NCI-H2029 (cell line): ENCODE measurements around the gene SLC6A12.
"Not testable (repeated sequence)": the region's sequence is repeated elsewhere in the genome, so short reads cannot be mapped to it uniquely, and the experiment has no call there.

Experiments used
- DNase-seq: peaks from one replicate; lab custom pipeline; 2025; lab: John Stamatoyannopoulos, UW

Gene SLC6A12

GRCh38 chr12:214003-214741 is at the start of gene SLC6A12:
Gene SLC6A12 (minus strand): TSS chr12:214157. CDS start chr12:209986, 4,171 bp downstream.
- DNase-seq: no peak

DNA sequence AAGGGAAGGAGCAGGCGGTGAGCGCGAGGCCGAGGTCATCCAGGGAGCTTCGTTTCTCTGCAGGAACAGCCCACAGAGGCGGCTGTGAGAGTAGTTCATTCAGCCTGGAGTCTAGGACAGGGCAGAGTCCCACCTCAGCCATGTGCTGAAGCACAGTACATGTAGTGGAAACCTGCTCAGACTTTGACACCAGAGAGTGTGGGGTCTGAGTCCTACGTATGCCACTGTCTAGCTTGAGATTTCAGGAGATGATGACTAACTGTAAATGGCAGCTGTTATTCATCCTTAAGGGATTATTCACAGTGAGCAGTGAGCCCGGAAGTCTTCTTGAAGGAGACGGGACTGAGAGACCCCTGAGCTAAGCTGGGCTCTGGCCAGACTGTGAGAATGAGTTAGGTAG is 49.6 kb upstream of the SLC6A12 start:
- no peak for DNase-seq

- DNase-seq: no peak
These were observed 48.9 kb upstream of the SLC6A12 start, which contains the start of gene SLC6A13 for GRCh38 chr12:262817-263216. Gene SLC6A13 (minus strand): TSS chr12:262836. CDS start chr12:260052, 2,784 bp downstream.

- no peak for DNase-seq
These were observed 48.2 kb upstream of the SLC6A12 start for GRCh38 chr12:262113-262512.

DNA sequence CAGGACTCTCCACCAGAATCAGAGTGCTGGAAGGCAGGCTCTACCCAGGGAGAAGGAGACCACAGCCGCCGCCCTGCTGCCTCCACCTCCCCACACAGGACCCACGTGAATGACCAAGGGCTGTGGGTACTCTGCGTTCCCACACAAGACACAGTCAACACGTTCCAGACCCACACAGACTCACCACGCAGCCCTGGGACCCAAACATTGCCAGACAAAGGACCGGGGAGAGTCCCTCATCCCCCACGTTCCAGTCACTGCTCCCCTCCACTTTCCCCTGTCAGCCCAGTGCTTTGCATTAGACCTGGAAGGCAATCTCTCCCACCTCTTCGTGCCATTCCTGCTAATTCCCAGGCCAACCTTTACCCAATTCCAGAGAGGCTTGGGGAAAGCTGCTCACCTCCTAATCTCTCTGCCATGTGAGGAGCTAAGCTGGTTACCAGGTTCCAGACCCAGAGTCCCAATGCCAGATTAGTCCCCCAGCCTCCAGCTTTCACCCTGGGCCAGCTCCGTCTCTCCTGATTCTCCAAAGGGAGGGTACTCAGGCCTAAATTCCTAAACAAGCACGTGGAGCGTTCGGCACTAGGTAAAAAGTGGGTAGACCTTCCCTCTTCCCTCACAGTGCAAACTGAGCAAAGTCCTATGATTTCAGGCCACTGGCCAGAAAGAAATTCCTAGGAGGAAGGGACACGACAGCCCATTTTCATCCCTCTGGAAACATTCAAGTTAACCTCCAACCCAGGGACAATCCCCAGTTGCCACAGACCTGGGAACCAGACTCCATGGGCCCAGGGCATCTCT is 43.8 kb upstream of the SLC6A12 start:
- no peak for DNase-seq

DNA sequence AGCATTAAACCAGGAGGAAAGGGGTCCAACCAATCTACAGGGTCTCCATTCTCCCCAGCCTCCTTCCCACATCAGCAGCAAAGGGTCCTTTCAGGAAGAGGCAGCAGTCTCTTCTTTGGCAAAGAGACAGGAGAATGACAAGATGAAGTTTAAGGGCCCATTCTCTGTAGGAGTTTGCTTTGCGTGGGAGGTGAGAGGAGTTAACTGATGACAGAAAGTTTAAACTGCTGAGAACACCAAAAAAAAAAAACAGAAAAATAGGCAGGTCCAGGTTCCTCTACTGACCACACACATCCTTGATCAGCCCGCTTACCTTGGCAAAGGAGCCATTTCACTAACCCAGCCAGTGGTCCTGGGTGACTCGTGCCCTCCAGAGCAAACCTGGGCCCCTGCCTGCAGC is 43.0 kb upstream of the SLC6A12 start:
- no peak for DNase-seq

GRCh38 chr12:256225-256624 is 42.3 kb upstream of the SLC6A12 start:
- no peak for DNase-seq

DNA sequence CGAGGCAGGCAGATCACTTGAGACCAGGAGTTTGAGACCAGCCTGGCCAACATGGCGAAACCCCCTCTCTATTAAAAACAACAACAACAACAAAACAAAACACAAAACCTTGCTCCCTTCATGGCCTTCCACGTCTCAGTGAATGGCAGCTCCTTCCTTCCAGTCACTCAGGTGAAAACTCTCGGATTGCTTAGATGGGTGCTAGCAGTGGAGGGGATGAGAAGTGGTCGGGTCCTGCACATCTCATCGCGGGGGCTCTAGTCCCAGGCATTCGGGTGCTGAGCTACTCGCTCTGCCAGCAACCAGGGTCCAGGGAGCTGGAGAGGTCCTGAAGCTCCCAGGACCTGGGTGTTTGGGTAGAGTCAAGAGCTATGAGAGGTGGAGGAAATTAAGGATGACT is 41.0 kb upstream of the SLC6A12 start:
- DNase-seq: no peak

GRCh38 chr12:254039-254438 is 40.1 kb upstream of the SLC6A12 start:
- no peak for DNase-seq

GRCh38 chr12:253116-253831 is 39.3 kb upstream of the SLC6A12 start:
- DNase-seq: no peak

GRCh38 chr12:252636-253035 is 38.7 kb upstream of the SLC6A12 start:
- no peak for DNase-seq

DNA sequence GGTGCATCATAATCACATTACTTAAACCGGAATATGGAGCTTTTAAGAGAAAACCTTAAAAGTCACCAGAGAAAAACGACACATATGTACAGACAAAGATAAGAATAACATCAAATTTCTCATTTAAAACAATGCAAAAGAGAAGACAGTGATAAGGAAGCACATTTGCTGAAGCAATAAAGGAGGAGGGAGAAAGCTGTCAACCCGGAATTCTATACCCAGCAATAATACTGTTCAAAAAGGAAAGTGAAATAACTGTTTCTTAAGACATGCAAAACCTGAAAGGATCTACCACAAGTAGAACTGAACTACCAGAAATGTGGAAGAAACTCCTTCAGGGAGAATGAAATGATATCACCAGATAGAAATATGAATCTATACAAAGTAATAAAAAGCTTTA is 33.3 kb upstream of the SLC6A12 start:
- no peak for DNase-seq

DNA sequence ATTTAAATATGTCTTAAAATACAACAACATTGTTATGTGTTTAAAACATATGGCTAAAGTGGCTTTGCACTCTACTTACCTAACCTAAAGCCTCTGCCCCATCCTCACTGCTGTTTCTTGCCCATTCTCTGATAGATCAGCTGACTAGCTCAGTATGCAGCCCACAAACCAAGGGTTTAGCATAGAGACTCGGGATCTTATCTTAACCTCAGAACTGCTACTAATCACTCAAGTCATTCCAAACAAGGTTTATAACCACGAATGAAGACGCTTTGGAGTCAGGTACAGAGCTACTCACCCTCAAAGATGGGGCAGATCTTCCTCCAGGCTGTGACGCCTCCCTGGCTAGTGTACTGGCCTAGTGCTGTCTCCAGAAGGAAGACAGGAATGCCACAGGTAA is 29.4 kb upstream of the SLC6A12 start:
- no peak for DNase-seq

DNA sequence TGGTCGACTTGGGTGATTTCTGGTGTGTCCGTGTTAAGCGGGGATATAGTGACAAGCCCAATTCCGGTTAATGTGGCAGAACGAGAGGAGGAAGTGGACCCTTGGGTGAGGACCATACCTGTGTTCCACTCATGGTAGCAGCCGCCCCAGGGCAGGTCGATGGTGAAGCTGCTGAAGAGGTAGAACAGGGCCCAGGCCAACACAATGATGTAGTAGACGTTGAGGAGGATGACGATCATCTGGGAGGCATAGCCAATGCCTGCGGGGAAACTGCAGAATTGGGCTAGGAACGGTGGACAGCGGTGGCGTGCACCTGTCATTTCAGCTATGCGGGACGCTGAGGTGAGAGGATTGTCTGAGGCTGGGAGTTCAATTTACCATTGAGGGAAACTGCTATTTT is 28.5 kb upstream of the SLC6A12 start:
- no peak for DNase-seq

GRCh38 chr12:241266-241665 is 27.3 kb upstream of the SLC6A12 start:
- no peak for DNase-seq

- no peak for DNase-seq
These were observed 26.6 kb upstream of the SLC6A12 start for GRCh38 chr12:240566-240965.

- no peak for DNase-seq
These were observed 24.9 kb upstream of the SLC6A12 start for GRCh38 chr12:238736-239398.

GRCh38 chr12:238116-238515 is 24.2 kb upstream of the SLC6A12 start:
- no peak for DNase-seq

GRCh38 chr12:237026-237815 is 23.3 kb upstream of the SLC6A12 start:
- DNase-seq: no peak

- no peak for DNase-seq
These were observed 22.5 kb upstream of the SLC6A12 start for GRCh38 chr12:236445-236844.

- DNase-seq: not testable (repeated sequence)
These were observed 22.0 kb upstream of the SLC6A12 start for GRCh38 chr12:235967-236366.
